Stimulated activated CD4-positive, alpha-beta T cell treated with anti-CD3 and anti-CD28 coated beads, Interleukin-15, amount 100 ng/mL, for 48 hours (primary cell): ENCODE data around the gene RARB.

Experiments used
- DNase-seq, 2 donors: peaks; one replicate each; pipeline ENCODE4 v3.0.0-alpha.2; 2020; ENCODE audit warnings: low read depth in 2 of 2

RARB gene

DNA sequence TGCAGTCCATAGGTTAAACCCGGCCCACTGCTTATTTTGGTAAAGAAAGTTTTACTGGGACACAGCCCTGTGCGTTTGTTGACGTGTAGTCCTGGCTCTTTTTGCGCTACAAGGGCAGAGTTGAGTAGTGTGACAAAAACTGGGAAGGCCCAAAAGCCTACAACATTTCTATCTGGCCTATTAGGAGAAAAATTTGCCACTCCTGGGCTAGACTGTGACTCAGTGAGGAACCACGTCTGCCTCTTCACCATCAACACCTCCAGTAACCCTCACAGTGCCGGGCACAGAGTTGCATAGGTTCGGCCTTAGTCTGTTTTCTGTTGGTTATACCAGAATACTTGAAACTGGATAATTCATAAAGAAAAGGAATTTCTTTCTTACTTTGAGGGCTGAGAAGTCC, 126.3 kb downstream of the RARB start:
- DNase-seq = no peak

- no peak for DNase-seq
These were observed 127.8 kb downstream of the RARB start for GRCh38 chr3:25555695-25556437.

DNA sequence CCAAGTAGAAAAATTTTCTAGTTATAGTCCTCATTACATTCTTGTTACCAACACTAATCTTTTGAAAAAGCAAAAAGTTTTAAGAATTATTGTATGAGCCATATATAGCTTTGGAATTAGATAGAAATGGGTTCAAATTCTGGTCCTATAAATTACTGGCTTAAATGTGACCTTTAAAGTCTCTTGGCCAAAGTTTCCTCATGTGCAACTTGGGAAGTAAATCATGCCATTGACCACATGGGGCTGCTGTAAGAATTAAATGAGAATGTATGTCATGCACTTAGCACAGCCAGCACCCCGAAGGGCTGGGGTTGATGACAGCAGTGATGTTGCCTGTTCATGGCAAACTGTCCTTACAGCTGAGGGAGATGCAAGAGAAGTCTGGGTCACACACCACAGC, 128.4 kb downstream of the RARB start:
- no peak for DNase-seq

- DNase-seq = no peak
These were observed 129.6 kb downstream of the RARB start for GRCh38 chr3:25557694-25558093.

GRCh38 chr3:25558121-25558520, 130.1 kb downstream of the RARB start:
- DNase-seq = no peak

GRCh38 chr3:25558796-25559195, 130.7 kb downstream of the RARB start:
- no peak for DNase-seq

DNA sequence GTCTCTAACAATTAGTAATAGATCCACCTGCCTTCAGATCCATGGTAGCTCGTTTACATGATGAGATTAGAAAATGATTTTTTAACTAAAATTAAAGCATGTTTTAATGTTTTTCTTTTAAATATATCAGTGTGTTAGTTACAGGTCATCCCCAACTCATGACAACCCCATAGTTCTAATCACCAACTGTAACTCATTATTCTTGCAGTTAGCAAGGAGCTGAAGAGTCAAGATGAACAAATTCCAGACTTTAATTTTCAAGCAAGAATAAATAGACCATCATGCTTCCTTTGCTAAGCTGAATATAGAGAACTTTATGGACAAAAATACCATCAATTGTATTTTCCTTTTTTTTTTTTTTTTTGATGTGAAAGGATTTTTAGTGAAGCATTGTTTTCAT, 135.5 kb downstream of the RARB start:
- DNase-seq = no peak

- no peak for DNase-seq
These were observed 136.0 kb downstream of the RARB start for GRCh38 chr3:25564075-25564474.

- no peak for DNase-seq
These were observed 137.7 kb downstream of the RARB start for GRCh38 chr3:25565807-25566206.

- DNase-seq = no peak
These were observed 138.4 kb downstream of the RARB start for GRCh38 chr3:25566358-25566920.

GRCh38 chr3:25567388-25567787, 139.3 kb downstream of the RARB start:
- DNase-seq = no peak

GRCh38 chr3:25567806-25568524, 139.9 kb downstream of the RARB start:
- no peak for DNase-seq

DNA sequence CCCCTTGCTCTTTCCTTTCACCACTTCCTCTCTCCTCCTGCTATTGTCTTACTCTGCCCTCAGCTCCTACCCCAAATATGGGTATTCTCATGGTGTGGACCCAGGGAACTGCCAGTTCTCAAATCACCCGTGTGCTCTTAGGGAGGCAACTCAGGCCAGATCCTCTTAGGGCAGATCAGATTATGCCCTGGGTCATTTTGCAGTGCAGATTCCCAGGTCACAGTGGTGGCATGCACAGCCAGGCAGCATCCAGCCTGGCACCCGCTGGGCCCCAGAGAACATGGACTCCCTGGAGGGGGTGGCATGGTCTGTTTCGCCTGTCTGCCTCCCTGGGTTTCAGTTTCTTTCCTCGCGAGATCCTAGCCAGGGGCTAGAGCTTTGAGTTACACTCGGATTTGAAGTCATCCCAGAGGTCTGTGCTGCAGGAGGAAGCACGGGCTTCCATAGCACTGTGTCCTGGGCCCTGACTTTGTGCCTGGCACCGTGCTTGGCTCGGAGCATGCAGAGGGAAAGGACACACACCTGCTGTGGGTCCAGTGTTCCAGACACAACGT, 140.5 kb downstream of the RARB start:
- no peak for DNase-seq

DNA sequence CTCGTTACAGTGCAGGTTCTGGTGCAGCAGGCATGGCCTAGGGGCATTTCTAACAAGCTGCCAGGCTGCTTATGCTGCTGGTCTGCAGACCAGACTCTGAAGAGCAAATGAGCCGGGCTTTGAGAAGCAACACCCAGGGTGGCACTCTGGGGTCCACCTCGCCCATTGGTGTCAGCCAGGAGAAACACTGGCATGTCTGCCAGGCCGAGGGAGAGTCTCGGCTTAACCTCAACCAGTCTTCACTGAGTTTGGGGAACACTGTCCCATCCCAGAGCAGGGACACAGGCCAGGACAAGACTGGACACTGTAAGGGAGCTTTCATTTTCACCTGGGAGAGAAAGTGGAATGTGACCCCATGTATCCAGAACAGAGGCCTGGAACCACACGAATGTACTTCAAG, 143.2 kb downstream of the RARB start:
- DNase-seq = no peak

GRCh38 chr3:25572336-25572735, 144.3 kb downstream of the RARB start:
- DNase-seq = no peak

DNA sequence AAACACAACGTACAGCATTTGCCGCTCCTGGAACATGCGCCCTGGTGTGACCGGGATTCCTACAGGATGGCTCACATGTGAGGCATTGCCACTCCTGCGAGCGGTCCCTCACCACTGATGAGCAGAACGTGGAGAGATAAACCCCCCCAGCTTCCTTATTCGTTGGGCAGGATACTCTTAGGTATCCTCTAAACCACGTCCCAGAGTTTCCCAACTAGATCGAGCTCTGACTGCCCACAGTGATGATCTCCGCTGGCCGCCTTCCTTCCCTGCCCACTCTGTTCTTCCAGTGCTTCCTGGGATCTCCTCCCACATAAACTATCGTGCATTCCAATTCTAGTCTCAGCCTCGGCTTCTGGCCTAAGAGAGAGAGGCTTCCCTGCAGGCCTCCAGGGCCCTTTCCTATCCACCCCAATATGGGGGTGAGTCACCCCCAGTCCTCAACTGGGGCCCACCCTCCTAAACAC, 144.9 kb downstream of the RARB start:
- DNase-seq = no peak

GRCh38 chr3:25573386-25574171, 145.5 kb downstream of the RARB start:
- DNase-seq = no peak

- no peak for DNase-seq
These were observed 146.2 kb downstream of the RARB start for GRCh38 chr3:25574172-25574765.

GRCh38 chr3:25575001-25575400, 146.9 kb downstream of the RARB start:
- DNase-seq = no peak

DNA sequence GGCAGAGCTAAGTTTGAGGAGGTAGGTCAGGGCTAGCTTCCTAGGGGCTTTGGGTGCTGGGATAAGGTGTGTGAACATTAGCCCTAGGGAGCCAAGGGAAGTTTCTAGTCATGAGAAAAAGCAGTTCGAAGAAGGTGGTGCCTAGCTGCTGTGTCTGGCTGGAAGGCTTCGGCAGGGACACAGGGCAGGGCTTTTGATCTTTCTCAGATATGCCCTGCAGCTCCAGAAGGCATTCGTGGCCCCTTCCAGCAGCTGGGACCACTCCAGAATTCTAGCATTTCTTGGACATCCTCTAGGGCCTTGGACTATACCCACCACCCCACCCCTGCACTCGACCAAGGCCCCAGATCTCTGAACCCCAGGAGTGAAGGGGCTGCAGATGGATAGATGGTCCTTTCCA, 148.1 kb downstream of the RARB start:
- no peak for DNase-seq

- no peak for DNase-seq
These were observed 148.9 kb downstream of the RARB start for GRCh38 chr3:25576831-25577454.
